Lower leg skin (tissue), 4 donors: ENCODE measurements around the gene LAMP5. TPM values are rescaled to one million over a fixed set of nuclear protein-coding genes. Genes with fewer than 3 reads are reported as not detected.

Experiments
- DNase-seq, 2 donors: peaks; one replicate each; pipeline ENCODE4 v3.0.0-alpha.2; 2019; ENCODE audit warnings: low spot score in 2 of 2
- H3K4me3 ChIP-seq: fragments of 200-600 bp; sonication (generic); 2 replicates; pipeline ENCODE4 v1.5.1; 2017; ENCODE audit warnings: mild to moderate bottlenecking, low read depth; ENCODE audit not compliant: poor library complexity, severe bottlenecking
- CTCF ChIP-seq, 3 donors: fragments of 450-650 bp; IDR thresholded peaks; one replicate each; pipeline ENCODE4 v1.5.1; 2016; ENCODE audit warnings: antibody characterized with exemption in 3 of 3, mild to moderate bottlenecking in 3 of 3, moderate library complexity in 2 of 3
- POLR2A ChIP-seq, 2 donors: fragments of 450-650 bp; IDR thresholded peaks; one replicate each; pipeline ENCODE4 v1.6.1; 2016 to 2017; ENCODE audit warnings: antibody characterized with exemption in 2 of 2, mild to moderate bottlenecking in 1 of 2, moderate library complexity in 1 of 2
- WGBS, 2 donors: methylation state at CpG; one replicate each; pipeline ENCODE4 v1.1.5; 2018; 5-methylcytosine and 5-hydroxymethylcytosine counted together
- intact Hi-C: fragments of 100-400 bp; cut with DNase I; formaldehyde crosslinking; loops from one replicate; pipeline ENCODE4 v1.15.0; 2023; ENCODE audit warnings: low total_unique reads
- total RNA-seq, 4 donors: library from RNA; depleted of rRNA; stranded (reverse); fragments of >200 nt; gene quantifications; one replicate each; pipeline ENCODE4 v1.1.0, GENCODE V29; 2016

Gene LAMP5
- total RNA-seq, 4 donors from 2014 or later: 0.16 to 0.19 TPM; not detected in 2

DNA sequence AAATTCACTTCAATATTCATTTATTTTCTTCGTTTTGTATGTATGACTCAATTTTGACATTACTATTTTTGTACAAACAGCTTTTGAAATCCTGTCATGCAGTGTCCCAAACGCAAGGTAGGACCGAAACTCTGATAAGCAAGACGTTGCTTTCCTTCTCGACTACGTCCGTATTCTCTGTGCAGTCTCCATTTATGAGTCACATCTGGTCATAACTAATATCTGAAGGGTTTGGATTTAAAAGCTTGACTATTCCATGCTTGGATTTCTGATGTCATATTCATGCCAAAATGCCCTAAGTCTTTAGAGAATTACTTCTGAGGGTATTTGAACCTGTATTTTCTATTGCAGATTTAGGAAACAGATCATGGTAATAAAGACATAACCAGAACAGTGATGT is 37.8 kb upstream of the LAMP5 start:
- H3K4me3 ChIP-seq: no peak overlapping the region
- no peak for TF ChIP-seq POLR2A (IDR thresholded peaks at IDR 0.05)
- no peak for TF ChIP-seq CTCF (IDR thresholded peaks at IDR 0.05)
- no peak for DNase-seq
- intact Hi-C loops: no loop called here
- WGBS, 2 donors: 84 to 87% methylated on average over 7 of the region's 7 CpGs

DNA sequence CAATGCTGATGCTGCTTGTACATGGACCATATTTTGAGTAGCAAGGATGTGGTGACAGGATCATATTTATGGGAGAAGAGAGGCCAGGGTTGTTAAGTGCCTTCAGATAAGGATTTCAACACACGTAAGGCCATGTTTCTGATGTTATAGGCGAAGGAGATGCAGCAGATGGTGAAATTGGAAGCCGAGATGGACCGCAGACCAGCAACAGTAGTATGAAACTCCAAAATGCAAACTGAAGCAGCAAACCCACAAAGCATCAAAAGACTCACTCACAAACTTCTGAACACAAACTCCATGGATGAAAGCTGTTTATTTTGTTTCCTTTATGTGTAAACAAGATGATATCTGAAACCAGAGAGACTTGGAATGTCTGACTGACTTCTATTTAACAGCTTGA is 35.6 kb upstream of the LAMP5 start:
- intact Hi-C loops: no loop called here
- H3K4me3 ChIP-seq: no peak overlapping the region

DNA sequence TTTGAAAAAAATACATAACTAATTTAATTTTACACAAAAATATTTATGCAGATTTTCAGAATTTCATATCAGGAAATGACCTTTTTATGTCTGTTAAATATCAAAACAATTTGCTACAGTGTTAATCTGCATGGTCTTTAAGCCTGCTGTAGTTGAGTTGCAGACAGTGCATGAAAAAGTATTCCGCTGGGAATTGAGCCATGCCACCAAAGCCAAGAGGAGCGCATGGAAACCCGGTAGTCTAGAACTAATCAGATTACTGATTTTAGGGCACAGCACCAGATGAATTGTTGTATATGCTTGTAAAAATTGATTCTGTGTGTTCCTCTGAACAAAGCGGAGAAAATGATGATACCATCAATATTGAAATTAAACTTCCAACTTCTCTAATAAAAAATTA is 34.3 kb upstream of the LAMP5 start:
- intact Hi-C loops: no loop called here
- DNase-seq: no peak
- H3K4me3 ChIP-seq: no peak overlapping the region
- TF ChIP-seq POLR2A (IDR thresholded peaks at IDR 0.05) (no peak), CTCF (IDR thresholded peaks at IDR 0.05) (no peak)
- 83 to 90% methylated on average over 4 of the region's 4 CpGs for WGBS, 2 donors

More for the DNA sequence above, 35.6 kb upstream of the LAMP5 start:
- 83 to 87% methylated on average over 4 of the region's 4 CpGs for WGBS, 2 donors
- no peak for TF ChIP-seq POLR2A (IDR thresholded peaks at IDR 0.05)
- no peak for DNase-seq

GRCh38 chr20:9482180-9482579 is 32.2 kb upstream of the LAMP5 start:
- DNase-seq: no peak
- WGBS, 2 donors: 69 to 83% methylated on average over 3 of the region's 3 CpGs
- no peak for TF ChIP-seq POLR2A (IDR thresholded peaks at IDR 0.05)
- TF ChIP-seq CTCF (IDR thresholded peaks at IDR 0.05): no peak
- intact Hi-C loops: no loop called here
- no peak overlapping the region for H3K4me3 ChIP-seq

DNA sequence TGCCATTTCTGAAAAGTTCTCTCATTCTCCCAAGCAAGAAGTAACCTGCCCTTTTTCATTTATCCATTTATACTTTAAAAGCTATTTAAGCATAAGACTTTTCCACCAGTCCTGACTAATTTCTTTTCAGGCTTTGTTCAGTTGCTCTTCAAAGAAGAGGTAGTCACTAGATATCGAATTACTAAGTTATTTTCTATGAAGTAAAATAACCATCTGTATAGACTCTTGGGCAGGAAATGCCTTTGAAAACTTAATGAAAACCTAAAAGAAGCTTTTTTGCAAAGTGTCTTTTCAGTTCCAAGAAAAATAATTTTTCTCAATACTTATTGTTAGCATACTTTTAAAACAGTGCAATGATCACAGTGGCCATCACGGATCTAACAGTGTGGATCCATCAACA is 31.3 kb upstream of the LAMP5 start:
- no peak for TF ChIP-seq CTCF (IDR thresholded peaks at IDR 0.05)
- no peak for TF ChIP-seq POLR2A (IDR thresholded peaks at IDR 0.05)
- H3K4me3 ChIP-seq: no peak overlapping the region
- intact Hi-C loops: no loop called here
- DNase-seq: no peak
- 35 to 49% methylated on average over 2 of the region's 2 CpGs for WGBS, 2 donors

DNA sequence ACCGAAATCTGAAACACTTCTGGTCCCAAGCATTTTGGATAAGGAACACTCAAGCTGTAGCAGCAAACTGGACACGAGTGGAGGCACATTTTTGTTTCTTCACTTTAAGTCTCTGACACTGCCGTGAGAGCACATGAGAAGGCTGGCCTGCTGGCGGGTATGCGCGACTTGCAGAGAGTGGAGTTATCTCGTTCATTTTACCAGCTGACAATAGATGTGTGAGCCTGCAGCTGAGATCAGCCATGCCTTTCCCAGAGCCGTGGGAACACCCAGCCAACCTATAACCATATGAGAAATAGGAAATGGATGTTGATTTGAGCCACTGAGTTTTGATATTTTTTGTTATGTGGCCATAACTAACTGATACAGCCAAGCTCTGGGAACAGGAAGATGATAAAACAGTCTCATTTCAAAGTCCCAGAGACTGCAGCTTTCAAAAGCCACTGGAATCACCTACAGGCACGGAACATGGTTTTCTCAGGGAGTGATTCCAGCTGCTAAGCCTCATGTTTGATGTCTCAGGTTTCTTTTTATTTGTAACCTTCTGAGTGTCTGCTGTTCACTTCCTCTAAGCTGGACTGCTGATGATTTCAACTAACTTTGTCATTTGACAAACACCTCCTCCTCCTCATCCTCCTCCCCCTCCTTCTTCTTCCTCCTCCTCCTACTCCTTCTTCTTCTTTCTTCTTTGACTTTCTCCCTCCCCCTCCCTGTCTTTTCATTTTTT is 28.6 kb upstream of the LAMP5 start:
- WGBS, 2 donors: 84 to 86% methylated on average over 9 of the region's 9 CpGs
- no peak for DNase-seq
- TF ChIP-seq POLR2A (IDR thresholded peaks at IDR 0.05) (no peak), CTCF (IDR thresholded peaks at IDR 0.05) (no peak)
- no peak overlapping the region for H3K4me3 ChIP-seq
- intact Hi-C loops: no loop called here
